Activated CD8-positive, alpha-beta T cell treated with anti-CD3 and anti-CD28 coated beads for 36 hours (primary cell): ENCODE measurements around the gene ARFGEF3. TPM values are rescaled to one million over a fixed set of nuclear protein-coding genes. Genes with fewer than 3 reads are reported as not detected.

Experiments used
- ATAC-seq: fragments of 200-7000 bp; cut with Tn5 transposase; one replicate; pipeline ENCODE4 v1.10.0; 2021; ENCODE audit warnings: mild to moderate bottlenecking, moderate library complexity
- CTCF ChIA-PET: fragments of 350-600 bp; sonication (Branson Sonifier 250); formaldehyde crosslinking; loops from one replicate; lab custom pipeline; 2021; ENCODE audit warnings: antibody characterized with exemption; lab: Charles Lee
- POLR2A ChIA-PET: fragments of 350-600 bp; sonication (Branson Sonifier 250); formaldehyde crosslinking; loops from one replicate; lab custom pipeline; 2021; ENCODE audit warnings: antibody characterized with exemption; lab: Charles Lee
- DNase-seq: peaks from one replicate; pipeline ENCODE4 v3.0.0-alpha.2; 2020
- H3K27ac Mint-ChIP-seq: one replicate; pipeline ENCODE4 v1.8.0; 2021; ENCODE audit warnings: mild to moderate bottlenecking, mixed read lengths
- H3K27me3 Mint-ChIP-seq: one replicate; pipeline ENCODE4 v1.8.0; 2021; ENCODE audit warnings: mixed read lengths
- H3K36me3 Mint-ChIP-seq: one replicate; pipeline ENCODE4 v1.8.0; 2021; ENCODE audit warnings: low read depth, mixed read lengths
- H3K4me1 Mint-ChIP-seq: one replicate; pipeline ENCODE4 v1.8.0; 2021; ENCODE audit warnings: low read depth, mixed read lengths
- H3K4me3 Mint-ChIP-seq: one replicate; pipeline ENCODE4 v1.8.0; 2021; ENCODE audit warnings: mild to moderate bottlenecking, moderate library complexity, mixed read lengths
- H3K9me3 Mint-ChIP-seq: one replicate; pipeline ENCODE4 v1.8.0; 2021; ENCODE audit warnings: mixed read lengths
- CTCF ChIP-seq: fragments of 200-600 bp; IDR thresholded peaks from one replicate; pipeline ENCODE4 v1.8.0; 2022; ENCODE audit warnings: antibody characterized with exemption, mild to moderate bottlenecking
- intact Hi-C: fragments of 100-400 bp; cut with micrococcal nuclease; formaldehyde crosslinking; loops from one replicate; pipeline ENCODE4 v1.10.0; 2022
- total RNA-seq, 2 experiments: library from RNA; stranded (reverse); gene quantifications; one replicate each; pipeline ENCODE4 v1.2.3, GENCODE V29; 2021

The ARFGEF3 gene
- total RNA-seq, 2 experiments from 2014 or later = 1.7 to 1.8 TPM

- no peak overlapping the region for H3K4me3 Mint-ChIP-seq
- H3K4me1 Mint-ChIP-seq = no peaks in the 10 kb centered on the region
- CTCF ChIA-PET = interaction anchor here (1.9 kb wide), 1 partner anchor 263 kb away, joined by 5 read pairs; no protein-coding TSS in a partner anchor
- no peaks in the 10 kb centered on the region for H3K9me3 Mint-ChIP-seq
- DNase-seq (no peak), ATAC-seq (no peak)
- no peak overlapping the region for H3K27ac Mint-ChIP-seq
- no peaks in the 10 kb centered on the region for H3K36me3 Mint-ChIP-seq
- TF ChIP-seq CTCF = no peak
- POLR2A ChIA-PET = no interaction called here
- intact Hi-C loops = no loop called here
- no peaks in the 10 kb centered on the region for H3K27me3 Mint-ChIP-seq
Measured at GRCh38 chr6:138378463-138378862, 216.7 kb downstream of the ARFGEF3 start.

DNA sequence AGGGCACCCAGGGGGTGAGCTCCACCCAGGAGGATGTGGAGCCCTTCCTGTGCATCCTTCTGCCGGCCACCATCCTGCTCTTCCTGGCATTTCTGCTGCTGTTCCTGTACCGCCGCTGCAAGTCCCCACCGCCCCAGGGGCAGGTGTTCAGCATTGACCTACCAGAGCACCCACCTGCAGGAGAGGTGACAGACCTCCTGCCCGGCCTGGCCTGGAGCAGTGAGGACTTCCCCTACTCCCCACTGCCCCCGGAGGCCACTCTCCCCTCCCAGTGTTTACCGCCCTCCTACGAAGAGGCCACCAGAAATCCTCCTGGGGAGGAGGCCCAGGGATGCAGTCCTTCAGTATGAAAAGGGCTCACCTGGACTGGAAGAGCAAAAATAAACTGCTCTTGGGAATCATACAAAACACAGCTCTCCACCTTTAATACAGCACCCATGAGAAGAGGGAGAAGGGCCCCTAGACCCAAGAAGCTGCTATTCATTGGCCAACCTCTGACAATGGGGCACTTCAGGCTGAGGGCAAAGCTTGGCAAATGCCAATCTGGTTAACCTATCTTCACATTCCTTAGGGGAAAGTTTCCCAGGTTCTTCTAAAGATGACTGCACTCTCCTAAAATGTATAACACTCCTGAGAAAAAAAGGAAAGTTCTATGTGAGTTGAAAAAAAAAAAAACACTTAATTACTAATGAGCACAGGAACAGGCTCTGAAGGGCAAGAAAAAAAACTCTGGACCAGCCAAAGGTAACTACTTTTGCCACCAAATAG, 220.9 kb downstream of the ARFGEF3 start:
- H3K4me3 Mint-ChIP-seq = no peak overlapping the region
- no peaks in the 10 kb centered on the region for H3K4me1 Mint-ChIP-seq
- H3K9me3 Mint-ChIP-seq = no peaks in the 10 kb centered on the region
- ChIA-PET CTCF (no interaction called here), POLR2A (no interaction called here)
- H3K27ac Mint-ChIP-seq = no peak overlapping the region
- ATAC-seq (no peak), DNase-seq (no peak)
- no peaks in the 10 kb centered on the region for H3K36me3 Mint-ChIP-seq
- no peaks in the 10 kb centered on the region for H3K27me3 Mint-ChIP-seq
- intact Hi-C loops = no loop called here
- TF ChIP-seq CTCF = no peak

DNA sequence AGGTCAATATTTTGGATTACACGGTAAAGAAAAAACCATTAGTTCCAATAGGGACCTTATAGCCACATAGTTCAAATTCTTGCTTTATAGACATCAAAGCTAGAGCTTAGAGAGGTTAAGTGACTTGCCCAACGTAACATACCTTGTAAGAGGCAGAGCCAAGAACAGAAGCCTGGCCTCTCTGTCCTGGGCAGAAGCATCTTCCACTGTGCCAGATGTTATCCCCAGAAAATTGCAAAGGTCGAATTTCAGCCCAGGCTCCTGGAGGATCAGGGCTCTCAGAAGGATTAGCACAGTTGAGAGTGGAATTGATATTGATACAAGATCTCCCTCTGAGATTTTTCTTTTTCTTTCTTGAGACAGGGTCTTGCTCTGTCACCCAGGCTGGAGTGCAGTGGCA, 222.0 kb downstream of the ARFGEF3 start:
- intact Hi-C loops = no loop called here

DNA sequence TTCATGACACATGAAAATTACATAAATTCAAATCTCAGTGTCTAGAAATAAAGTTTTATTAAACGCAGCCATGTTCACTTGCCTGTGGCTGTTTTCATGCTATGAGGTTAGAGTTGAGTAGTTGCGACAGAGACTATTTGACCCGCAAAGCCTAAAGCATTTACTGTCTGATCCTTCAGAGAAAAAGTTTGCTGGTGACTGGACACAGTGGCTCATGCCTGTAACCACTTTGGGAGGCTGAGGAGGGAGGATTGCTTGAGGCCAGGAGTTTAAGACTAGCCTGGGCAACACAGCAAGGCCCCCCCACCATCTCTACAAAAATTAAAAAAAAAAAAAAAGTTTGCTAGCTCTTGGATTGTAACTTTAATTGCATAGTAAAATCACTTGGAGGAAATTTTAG, 225.2 kb downstream of the ARFGEF3 start:
- ATAC-seq (no peak), DNase-seq (no peak)
- no peak for TF ChIP-seq CTCF
- intact Hi-C loops = no loop called here
- Mint-ChIP-seq H3K9me3 (no peaks in the 10 kb centered on the region), H3K27me3 (peaks cover 7% of the 10 kb centered on the region), H3K4me3 (no peak overlapping the region), H3K27ac (no peak overlapping the region), H3K4me1 (no peaks in the 10 kb centered on the region), H3K36me3 (no peaks in the 10 kb centered on the region)
- ChIA-PET POLR2A (no interaction called here), CTCF (no interaction called here)

More for the DNA sequence above, 222.0 kb downstream of the ARFGEF3 start:
- no peak overlapping the region for H3K4me3 Mint-ChIP-seq
- ChIA-PET POLR2A (no interaction called here), CTCF (no interaction called here)
- no peak overlapping the region for H3K27ac Mint-ChIP-seq
- no peak for TF ChIP-seq CTCF
- no peaks in the 10 kb centered on the region for H3K36me3 Mint-ChIP-seq
- ATAC-seq (no peak), DNase-seq (no peak)
- H3K27me3 Mint-ChIP-seq = peaks cover 3% of the 10 kb centered on the region
- H3K4me1 Mint-ChIP-seq = no peaks in the 10 kb centered on the region
- H3K9me3 Mint-ChIP-seq = no peaks in the 10 kb centered on the region

DNA sequence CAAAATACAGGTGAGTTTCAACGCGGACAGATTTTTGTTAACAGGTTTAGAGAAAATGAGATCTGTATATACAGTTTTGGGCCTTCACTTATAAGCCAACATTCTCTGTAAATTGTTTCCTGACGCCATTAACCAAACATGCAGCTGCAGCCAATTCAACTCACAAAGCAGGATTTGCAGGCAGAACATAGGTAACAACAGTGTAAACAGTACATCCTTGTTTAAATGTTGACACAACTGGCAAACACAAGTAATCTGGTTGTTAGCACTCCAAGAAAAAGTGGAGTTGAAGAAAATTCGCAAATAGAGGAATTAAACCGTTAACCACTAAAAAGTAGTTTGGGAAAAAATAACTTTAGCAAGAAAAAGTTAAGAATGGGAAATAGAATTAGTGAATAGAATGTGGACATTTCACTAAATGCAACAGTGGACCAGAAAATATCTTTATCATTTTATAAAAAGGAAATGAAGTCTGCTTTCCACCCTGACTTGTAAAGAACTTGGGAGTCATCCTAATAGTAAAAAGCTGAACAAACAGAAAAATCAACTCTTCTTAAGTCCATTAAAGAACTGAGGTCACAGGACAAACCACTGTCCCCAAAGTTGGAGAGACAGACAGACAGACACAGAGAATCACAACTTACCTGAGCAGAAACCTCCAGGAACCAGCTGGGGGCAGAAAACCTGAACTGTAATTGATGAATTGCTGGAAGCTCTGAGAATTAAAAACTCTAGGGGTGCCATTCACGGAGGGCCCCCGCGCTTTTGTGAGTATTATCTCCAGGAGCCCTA, 226.0 kb downstream of the ARFGEF3 start:
- POLR2A ChIA-PET = no interaction called here

More for the DNA sequence above, 226.0 kb downstream of the ARFGEF3 start:
- TF ChIP-seq CTCF = no peak
- CTCF ChIA-PET = interaction anchor here (0.9 kb wide), 1 partner anchor 272 kb away, joined by 3 read pairs; no protein-coding TSS in a partner anchor
- Mint-ChIP-seq H3K4me1 (no peaks in the 10 kb centered on the region), H3K9me3 (no peaks in the 10 kb centered on the region), H3K4me3 (no peak overlapping the region), H3K27me3 (peaks cover 7% of the 10 kb centered on the region), H3K36me3 (no peaks in the 10 kb centered on the region), H3K27ac (no peak overlapping the region)
- ATAC-seq (no peak), DNase-seq (no peak)
- intact Hi-C loops = no loop called here
